HCT116 (cell line): ENCODE data around the gene AGAP1. TPM values are rescaled to one million over a fixed set of nuclear protein-coding genes. Genes with fewer than 3 reads are reported as not detected.

Source experiments
- ATAC-seq: fragments of 200-7000 bp; cut with Tn5 transposase; 2 replicates; pipeline ENCODE4 v1.9.1; 2020; ENCODE audit warnings: mild to moderate bottlenecking, moderate library complexity
- BruUV-seq: library from RNA; stranded (reverse); fragments of 400-500 nt; replicated peaks from 2 replicates; lab custom pipeline; 2021; lab: Mats Ljungman, UMichigan
- CTCF ChIA-PET: fragments of 300-600 bp; sonication (Branson Sonifier 250); formaldehyde crosslinking; loops from one replicate; lab custom pipeline; 2021; ENCODE audit warnings: antibody characterized with exemption; lab: Charles Lee
- POLR2A ChIA-PET: fragments of 300-600, 350-600 bp; sonication (Branson Sonifier 250); formaldehyde crosslinking; loops from one replicate; lab custom pipeline; 2021; ENCODE audit warnings: antibody characterized with exemption; lab: Charles Lee
- RAD21 ChIA-PET, 2 experiments: fragments of 300-600 bp; sonication (Branson Sonifier 250); formaldehyde crosslinking; loops; one replicate each; lab custom pipeline; 2023; ENCODE audit warnings: low total read pairs in 2 of 2; ENCODE audit not compliant: uncharacterized antibody in 2 of 2, unreplicated experiment in 2 of 2, low non-redundant PET in 1 of 2; lab: Charles Lee
- DNase-seq: peaks from one replicate; pipeline ENCODE4 v3.0.0-alpha.2; 2010; ENCODE audit warnings: low read depth, low spot score
- H2AFZ ChIP-seq: fragments of 200-600 bp; shearing (Covaris generic), sonication (generic); 2 replicates; pipeline ENCODE4 v1.6.1; 2017; ENCODE audit warnings: low read depth, mixed run types, mixed read lengths, antibody characterized with exemption, low read length; ENCODE audit not compliant: poor library complexity, severe bottlenecking
- H3K27ac ChIP-seq: 2 replicates; pipeline ENCODE4 v1.5.1; 2012; ENCODE audit warnings: low read depth, low read length
- H3K27me3 ChIP-seq: fragments of 200-600 bp; sonication (generic); 2 replicates; pipeline ENCODE4 v1.6.1; 2016; ENCODE audit warnings: mixed run types, low read length, mixed read lengths; ENCODE audit not compliant: insufficient read depth
- H3K36me3 ChIP-seq, 2 experiments: fragments of 200-500 bp in 1 of 2; fragments of 200-600 bp in 1 of 2; sonication (Bioruptor generic) in 1 of 2; sonication (generic) in 1 of 2; 2 replicates each; pipeline versions ENCODE4 v1.5.1 to v1.6.1; 2014 to 2016; ENCODE audit warnings: low read length in 2 of 2, inconsistent platforms in 1 of 2, mixed read lengths in 1 of 2, mixed run types in 1 of 2; ENCODE audit not compliant: insufficient read depth in 2 of 2, control insufficient read depth in 1 of 2
- H3K4me1 ChIP-seq, 2 experiments: fragments of 200-600 bp in 1 of 2; sonication (generic) in 1 of 2; 2 replicates each; pipeline versions ENCODE4 v1.5.1 to v1.6.1; 2012 to 2017; ENCODE audit warnings: low read length in 2 of 2, inconsistent platforms in 1 of 2, mild to moderate bottlenecking in 1 of 2, mixed read lengths in 1 of 2, mixed run types in 1 of 2, moderate library complexity in 1 of 2; ENCODE audit not compliant: insufficient read depth in 2 of 2, control insufficient read depth in 1 of 2
- H3K4me2 ChIP-seq: fragments of 200-600 bp; sonication (generic); 2 replicates; pipeline ENCODE4 v1.6.1; 2017; ENCODE audit warnings: mixed run types, low read length, mixed read lengths
- H3K4me3 ChIP-seq, 2 experiments: fragments of 200-600 bp in 1 of 2; sonication (generic) in 1 of 2; replicated peaks in 1 of 2; 2 replicates each; pipeline ENCODE4 v1.5.1; 2011 to 2016; ENCODE audit warnings: low read length in 2 of 2, control low read depth in 1 of 2, low read depth in 1 of 2, mild to moderate bottlenecking in 1 of 2, mixed read lengths in 1 of 2, mixed run types in 1 of 2
- H3K79me2 ChIP-seq: fragments of 200-600 bp; sonication (generic); 2 replicates; pipeline ENCODE4 v1.6.1; 2017; ENCODE audit warnings: mild to moderate bottlenecking, mixed run types, low read length, moderate library complexity, mixed read lengths; ENCODE audit not compliant: insufficient read depth
- H3K9ac ChIP-seq: fragments of 200-600 bp; sonication (generic); 2 replicates; pipeline ENCODE4 v1.6.1; 2016; ENCODE audit warnings: low read length, mixed read lengths
- H3K9me2 ChIP-seq: fragments of 200-600 bp; sonication (generic), shearing (Covaris generic); 2 replicates; pipeline ENCODE4 v1.6.1; 2017; ENCODE audit warnings: mixed run types, mild to moderate bottlenecking, moderate library complexity; ENCODE audit not compliant: insufficient read depth
- H3K9me3 ChIP-seq, 2 experiments: fragments of 200-500 bp in 1 of 2; fragments of 200-600 bp in 1 of 2; sonication (Bioruptor generic) in 1 of 2; sonication (generic) in 1 of 2; 2 replicates each; pipeline ENCODE4 v1.6.1; 2014 to 2017; ENCODE audit warnings: low read length in 2 of 2, mixed read lengths in 2 of 2, inconsistent platforms in 1 of 2, low read depth in 1 of 2, mild to moderate bottlenecking in 1 of 2, mixed run types in 1 of 2, moderate library complexity in 1 of 2; ENCODE audit not compliant: control insufficient read depth in 1 of 2, insufficient read depth in 1 of 2
- H4K20me1 ChIP-seq: fragments of 200-600 bp; sonication (generic), shearing (Covaris generic); 2 replicates; pipeline ENCODE4 v1.6.1; 2017; ENCODE audit warnings: mixed run types, mild to moderate bottlenecking, moderate library complexity; ENCODE audit not compliant: insufficient read depth
- CBX3 ChIP-seq: IDR thresholded peaks from 2 replicates; pipeline ENCODE4 v1.6.1; 2012; ENCODE audit warnings: low read depth
- EGR1 ChIP-seq: IDR thresholded peaks from 2 replicates; pipeline ENCODE4 v1.6.1; 2012; ENCODE audit warnings: low read depth
- ELF1 ChIP-seq: IDR thresholded peaks from 2 replicates; pipeline ENCODE4 v1.6.1; 2012; ENCODE audit warnings: low read depth, borderline replicate concordance
- EZH2 ChIP-seq: fragments of 200-600 bp; sonication (generic); IDR thresholded peaks from 2 replicates; pipeline ENCODE4 v1.6.1; 2017; ENCODE audit warnings: antibody characterized with exemption, mixed run types
- JUND ChIP-seq: IDR thresholded peaks from 2 replicates; pipeline ENCODE4 v1.6.1; 2012
- RAD21 ChIP-seq: IDR thresholded peaks from 2 replicates; pipeline ENCODE4 v1.6.1; 2012; ENCODE audit warnings: low read depth, mild to moderate bottlenecking
- SRF ChIP-seq: IDR thresholded peaks from 2 replicates; pipeline ENCODE4 v1.6.1; 2012; ENCODE audit warnings: low read depth
- TCF7L2 ChIP-seq: IDR thresholded peaks from 2 replicates; pipeline ENCODE4 v1.7.0; 2011; ENCODE audit warnings: borderline replicate concordance, inconsistent platforms; ENCODE audit not compliant: insufficient read depth, insufficient read length; ENCODE audit errors: extremely low read depth
- YY1 ChIP-seq: IDR thresholded peaks from 2 replicates; pipeline ENCODE4 v1.6.1; 2011; ENCODE audit warnings: low read length, low read depth, moderate library complexity, mild to moderate bottlenecking; ENCODE audit not compliant: insufficient replicate concordance; ENCODE audit errors: extremely low read depth
- ZFX ChIP-seq: fragments of 450-650 bp; IDR thresholded peaks from 2 replicates; pipeline ENCODE4 v1.6.1; 2017
- ZNF274 ChIP-seq: fragments of 200-500 bp; sonication (Bioruptor generic); IDR thresholded peaks from 2 replicates; pipeline ENCODE4 v1.6.1; 2014; ENCODE audit warnings: mild to moderate bottlenecking, low read depth, low read length, inconsistent platforms
- intact Hi-C: fragments of 100-400 bp; cut with micrococcal nuclease; formaldehyde crosslinking; loops from 2 replicates; pipeline ENCODE4 v1.10.0; 2022
- total RNA-seq: library from RNA; stranded (reverse); gene quantifications from one replicate; pipeline ENCODE4 v1.2.1, GENCODE V29; 2021; ENCODE audit not compliant: unreplicated experiment
- TF ChIP-seq, protein P1 (sequence below), 3 experiments: fragments of 200-600 bp in 1 of 3; sonication (generic) in 1 of 3; IDR thresholded peaks in 2 of 3; conservative IDR thresholded peaks in 1 of 3; 2 replicates each; pipeline ENCODE4 v1.5.1; 2012 to 2017; ENCODE audit warnings: low read depth in 2 of 3, low read length in 2 of 3, antibody characterized with exemption in 1 of 3, borderline replicate concordance in 1 of 3, control low read depth in 1 of 3, mild to moderate bottlenecking in 1 of 3, mixed read lengths in 1 of 3, mixed run types in 1 of 3, moderate library complexity in 1 of 3; ENCODE audit not compliant: insufficient read depth in 1 of 3
- TF ChIP-seq, protein P2 (sequence below): IDR thresholded peaks from 2 replicates; pipeline ENCODE4 v1.6.1; 2012; ENCODE audit warnings: low read depth

AGAP1 gene
- total RNA-seq, 1 experiment from 2014 or later, result 43.8 TPM

DNA sequence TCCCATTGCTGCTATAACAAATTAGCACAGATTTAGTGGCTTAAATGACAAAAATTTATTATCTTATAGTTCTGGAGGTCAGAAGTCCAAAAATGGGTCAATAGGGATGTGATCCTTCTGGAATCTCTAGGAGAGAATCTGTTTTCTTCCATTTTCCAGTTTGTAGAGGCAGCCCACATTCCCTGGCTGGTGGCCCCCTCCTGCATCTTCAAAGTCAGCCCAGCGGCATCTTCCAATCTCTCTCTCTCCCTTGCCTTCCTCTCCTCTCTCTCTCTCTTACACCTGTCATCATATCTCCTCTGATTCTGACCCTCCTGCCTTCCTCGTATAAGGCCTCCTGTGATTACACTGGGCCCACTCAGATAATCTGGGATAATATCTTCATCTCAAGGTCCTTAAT is 3.9 kb upstream of the AGAP1 start (continued):
- TF ChIP-seq, protein P1, sequence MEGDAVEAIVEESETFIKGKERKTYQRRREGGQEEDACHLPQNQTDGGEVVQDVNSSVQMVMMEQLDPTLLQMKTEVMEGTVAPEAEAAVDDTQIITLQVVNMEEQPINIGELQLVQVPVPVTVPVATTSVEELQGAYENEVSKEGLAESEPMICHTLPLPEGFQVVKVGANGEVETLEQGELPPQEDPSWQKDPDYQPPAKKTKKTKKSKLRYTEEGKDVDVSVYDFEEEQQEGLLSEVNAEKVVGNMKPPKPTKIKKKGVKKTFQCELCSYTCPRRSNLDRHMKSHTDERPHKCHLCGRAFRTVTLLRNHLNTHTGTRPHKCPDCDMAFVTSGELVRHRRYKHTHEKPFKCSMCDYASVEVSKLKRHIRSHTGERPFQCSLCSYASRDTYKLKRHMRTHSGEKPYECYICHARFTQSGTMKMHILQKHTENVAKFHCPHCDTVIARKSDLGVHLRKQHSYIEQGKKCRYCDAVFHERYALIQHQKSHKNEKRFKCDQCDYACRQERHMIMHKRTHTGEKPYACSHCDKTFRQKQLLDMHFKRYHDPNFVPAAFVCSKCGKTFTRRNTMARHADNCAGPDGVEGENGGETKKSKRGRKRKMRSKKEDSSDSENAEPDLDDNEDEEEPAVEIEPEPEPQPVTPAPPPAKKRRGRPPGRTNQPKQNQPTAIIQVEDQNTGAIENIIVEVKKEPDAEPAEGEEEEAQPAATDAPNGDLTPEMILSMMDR (IDR thresholded peaks at IDR 0.05 in 2 of 3, conservative IDR thresholded peaks at IDR 0.05 in 1 of 3; ENCODE audit: borderline replicate concordance in 1 of 3, insufficient read depth in 1 of 3, low read depth in 2 of 3, low read length in 2 of 3), result no peak
- TF ChIP-seq ZFX (no peak), SRF (no peak)

DNA sequence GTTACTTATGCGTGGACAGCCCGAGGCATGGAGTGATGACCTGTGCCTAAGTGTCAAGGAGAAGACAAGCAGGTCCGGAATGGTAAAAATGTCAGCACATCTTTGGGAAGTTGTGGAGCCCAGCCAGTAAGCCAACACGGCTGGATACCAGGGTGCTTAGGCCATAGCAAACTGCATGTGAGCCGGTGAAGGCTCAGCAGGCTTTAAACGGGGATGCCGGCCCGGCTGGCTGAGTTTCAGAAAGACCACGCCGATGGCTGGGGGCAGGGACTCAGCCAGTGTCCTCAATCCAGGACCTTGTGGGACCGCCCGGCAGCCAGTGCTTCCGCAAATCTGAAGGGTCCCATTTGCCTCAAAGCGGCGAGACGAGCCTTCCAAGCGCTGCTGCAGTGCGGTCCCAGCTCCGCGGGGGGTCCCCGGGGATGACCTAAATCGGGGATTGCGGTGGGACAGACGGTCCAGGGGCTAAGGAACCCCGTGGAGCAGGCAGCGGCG is 946 bp upstream of the AGAP1 start:
- ChIA-PET RAD21 (no interaction called here), POLR2A (no interaction called here), CTCF (no interaction called here)
- no TSS peak for BruUV-seq
- H3K9me3 ChIP-seq, result no peaks in the 10 kb centered on the region
- H3K36me3 ChIP-seq, result no peaks in the 10 kb centered on the region
- H3K79me2 ChIP-seq, result peaks cover 34% of the 10 kb centered on the region
- intact Hi-C loops, result no loop called here
- H3K9me2 ChIP-seq, result no peaks in the 10 kb centered on the region
- no peak for ATAC-seq
- H3K4me3 ChIP-seq, result peak overlapping the region in 1 of 2 experiments; percentile 54; a peak in 3 of 4 replicates
- H4K20me1 ChIP-seq, result peaks cover 13% of the 10 kb centered on the region; the same call in 1 of the 2 replicates
- H3K27me3 ChIP-seq, result no peaks in the 10 kb centered on the region
- H3K9ac ChIP-seq, result peak overlapping the region; percentile 57
- peak overlapping the region; percentile 74 for H3K4me2 ChIP-seq
- H2AFZ ChIP-seq, result no peak overlapping the region
- H3K27ac ChIP-seq, result peak overlapping the region; percentile 63; the same call in 1 of the 2 replicates
- peaks cover 10 to 26% of the 10 kb centered on the region in 2 experiments for H3K4me1 ChIP-seq
- DNase-seq, result no peak
- TF ChIP-seq CBX3, result no peak
- TF ChIP-seq EZH2, result no peak
- TF ChIP-seq YY1, result no peak
- no peak for TF ChIP-seq JUND
- TF ChIP-seq ELF1, result no peak
- no peak for TF ChIP-seq ZFX
- TF ChIP-seq, protein P2, sequence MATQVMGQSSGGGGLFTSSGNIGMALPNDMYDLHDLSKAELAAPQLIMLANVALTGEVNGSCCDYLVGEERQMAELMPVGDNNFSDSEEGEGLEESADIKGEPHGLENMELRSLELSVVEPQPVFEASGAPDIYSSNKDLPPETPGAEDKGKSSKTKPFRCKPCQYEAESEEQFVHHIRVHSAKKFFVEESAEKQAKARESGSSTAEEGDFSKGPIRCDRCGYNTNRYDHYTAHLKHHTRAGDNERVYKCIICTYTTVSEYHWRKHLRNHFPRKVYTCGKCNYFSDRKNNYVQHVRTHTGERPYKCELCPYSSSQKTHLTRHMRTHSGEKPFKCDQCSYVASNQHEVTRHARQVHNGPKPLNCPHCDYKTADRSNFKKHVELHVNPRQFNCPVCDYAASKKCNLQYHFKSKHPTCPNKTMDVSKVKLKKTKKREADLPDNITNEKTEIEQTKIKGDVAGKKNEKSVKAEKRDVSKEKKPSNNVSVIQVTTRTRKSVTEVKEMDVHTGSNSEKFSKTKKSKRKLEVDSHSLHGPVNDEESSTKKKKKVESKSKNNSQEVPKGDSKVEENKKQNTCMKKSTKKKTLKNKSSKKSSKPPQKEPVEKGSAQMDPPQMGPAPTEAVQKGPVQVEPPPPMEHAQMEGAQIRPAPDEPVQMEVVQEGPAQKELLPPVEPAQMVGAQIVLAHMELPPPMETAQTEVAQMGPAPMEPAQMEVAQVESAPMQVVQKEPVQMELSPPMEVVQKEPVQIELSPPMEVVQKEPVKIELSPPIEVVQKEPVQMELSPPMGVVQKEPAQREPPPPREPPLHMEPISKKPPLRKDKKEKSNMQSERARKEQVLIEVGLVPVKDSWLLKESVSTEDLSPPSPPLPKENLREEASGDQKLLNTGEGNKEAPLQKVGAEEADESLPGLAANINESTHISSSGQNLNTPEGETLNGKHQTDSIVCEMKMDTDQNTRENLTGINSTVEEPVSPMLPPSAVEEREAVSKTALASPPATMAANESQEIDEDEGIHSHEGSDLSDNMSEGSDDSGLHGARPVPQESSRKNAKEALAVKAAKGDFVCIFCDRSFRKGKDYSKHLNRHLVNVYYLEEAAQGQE, result no peak
- TF ChIP-seq ZNF274, result no peak
- no peak for TF ChIP-seq TCF7L2
- TF ChIP-seq RAD21, result no peak
- no peak for TF ChIP-seq EGR1
- no peak for TF ChIP-seq SRF
- TF ChIP-seq, protein P1 (IDR thresholded peaks at IDR 0.05 in 2 of 3, conservative IDR thresholded peaks at IDR 0.05 in 1 of 3; ENCODE audit: borderline replicate concordance in 1 of 3, insufficient read depth in 1 of 3, low read depth in 2 of 3, low read length in 2 of 3), result no peak
